HG03558 (cell line): ENCODE data around the gene PARL.

Experiments
- ATAC-seq: cut with Tn5 transposase; IDR thresholded peaks from one replicate; pipeline ENCODE4 v1.9.1; 2021; ENCODE audit warnings: moderate number of reproducible peaks; ENCODE audit not compliant: unreplicated experiment; ENCODE audit errors: extremely low read depth

The PARL gene

GRCh38 chr3:183822631-183823030, 62.0 kb downstream of the PARL start:
- no peak for ATAC-seq

DNA sequence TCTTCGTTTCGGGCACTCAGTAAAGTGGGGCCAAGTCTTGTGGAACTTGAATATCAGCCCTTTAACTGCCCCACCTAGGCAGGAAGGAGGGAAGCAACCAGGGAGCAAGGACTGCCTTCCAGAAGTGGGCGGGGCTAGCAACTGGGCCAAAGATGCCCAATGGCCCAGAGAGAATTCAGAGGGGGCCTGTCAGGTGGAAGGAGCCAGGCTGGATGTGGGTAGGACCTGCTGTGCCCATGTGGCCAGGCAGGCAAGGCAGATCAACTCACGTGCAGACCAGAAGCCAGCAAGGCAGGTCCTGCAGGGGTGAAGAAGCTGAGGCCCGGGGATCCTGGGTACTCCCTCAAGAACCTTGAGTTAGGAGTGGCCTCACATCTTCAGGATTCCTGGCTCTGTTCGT, 64.8 kb downstream of the PARL start:
- ATAC-seq: no peak

GRCh38 chr3:183818706-183819624, 65.7 kb downstream of the PARL start:
- ATAC-seq: no peak

GRCh38 chr3:183818041-183818620, 66.5 kb downstream of the PARL start:
- no peak for ATAC-seq

DNA sequence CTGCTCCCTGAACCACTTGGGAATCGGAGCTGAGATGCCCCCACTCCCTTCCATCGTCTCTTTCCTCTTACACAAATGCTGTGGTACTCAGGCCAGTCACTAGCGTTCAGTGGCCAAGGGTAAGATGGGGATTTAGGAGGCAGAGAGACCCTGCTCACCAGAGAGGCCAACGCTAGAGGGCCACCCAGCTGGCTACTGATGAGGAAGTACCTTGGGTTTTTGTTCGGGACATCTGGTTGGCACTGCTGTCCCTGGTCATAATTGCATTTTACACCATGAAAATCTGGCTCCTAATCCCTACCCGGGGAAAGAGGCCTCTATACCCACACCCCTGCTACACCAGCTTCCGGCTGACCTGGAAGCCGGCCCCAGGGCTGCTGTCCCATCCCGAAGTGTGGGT, 67.0 kb downstream of the PARL start:
- no peak for ATAC-seq

DNA sequence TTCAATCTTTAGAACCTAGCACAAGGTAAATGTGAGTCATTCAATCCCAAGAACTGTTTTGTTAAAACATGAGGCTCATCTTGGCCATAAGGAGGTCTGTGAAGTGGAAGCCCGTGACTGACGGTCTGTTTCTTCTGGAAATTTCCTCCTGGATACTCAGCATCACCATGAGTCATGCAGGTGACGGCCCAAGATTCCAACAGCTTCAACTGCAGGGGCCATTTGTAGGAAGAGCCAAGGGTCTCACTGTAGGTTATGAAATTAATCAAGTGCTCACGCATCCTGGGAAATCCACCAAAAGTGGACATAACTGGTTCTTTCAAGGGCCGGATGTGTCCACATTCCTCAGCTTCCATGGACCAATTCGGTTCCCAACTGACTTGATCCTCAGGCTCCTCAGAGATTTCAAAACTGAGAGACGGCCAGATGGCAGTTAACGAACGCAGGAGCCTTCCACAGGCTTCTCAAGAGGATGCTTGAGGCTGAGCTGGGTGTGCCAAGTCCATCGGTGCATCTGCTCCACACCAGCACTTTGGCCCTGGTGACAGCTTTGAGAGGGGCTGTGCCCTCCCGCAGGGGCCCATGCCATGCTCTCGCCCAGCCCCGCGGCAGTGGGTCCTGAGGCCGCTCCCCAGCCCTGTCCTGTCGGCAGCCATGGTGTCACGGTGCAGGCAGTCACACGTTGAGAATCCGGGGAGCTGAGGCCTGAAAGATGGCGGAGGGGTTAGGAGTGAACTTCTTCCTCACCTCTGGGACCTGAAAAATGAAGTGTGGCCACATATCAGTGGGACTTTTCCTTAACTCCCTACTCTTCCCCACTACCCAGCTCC, 67.8 kb downstream of the PARL start:
- ATAC-seq: no peak

GRCh38 chr3:183815951-183816475, 68.7 kb downstream of the PARL start:
- ATAC-seq: no peak

GRCh38 chr3:183815563-183815940, 69.1 kb downstream of the PARL start:
- no peak for ATAC-seq

DNA sequence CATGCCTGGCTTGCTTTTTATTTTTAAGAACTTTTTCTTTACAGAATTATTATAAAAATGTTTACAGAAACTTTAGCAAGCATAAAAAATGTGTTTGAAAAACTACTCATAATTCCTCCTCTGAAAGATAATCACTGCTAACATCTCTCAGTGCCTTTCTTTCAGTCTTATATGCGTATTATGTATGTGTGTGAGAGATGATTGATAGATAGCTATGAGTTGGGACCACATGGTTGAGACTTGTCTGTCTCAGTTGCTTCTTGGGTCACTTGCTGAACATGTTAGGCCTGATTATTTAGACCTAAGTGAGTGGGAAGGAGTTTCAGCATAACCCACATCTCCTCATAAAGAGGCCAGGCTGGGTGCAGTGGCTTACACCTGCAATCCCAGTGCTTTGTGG, 70.4 kb downstream of the PARL start:
- ATAC-seq: no peak

DNA sequence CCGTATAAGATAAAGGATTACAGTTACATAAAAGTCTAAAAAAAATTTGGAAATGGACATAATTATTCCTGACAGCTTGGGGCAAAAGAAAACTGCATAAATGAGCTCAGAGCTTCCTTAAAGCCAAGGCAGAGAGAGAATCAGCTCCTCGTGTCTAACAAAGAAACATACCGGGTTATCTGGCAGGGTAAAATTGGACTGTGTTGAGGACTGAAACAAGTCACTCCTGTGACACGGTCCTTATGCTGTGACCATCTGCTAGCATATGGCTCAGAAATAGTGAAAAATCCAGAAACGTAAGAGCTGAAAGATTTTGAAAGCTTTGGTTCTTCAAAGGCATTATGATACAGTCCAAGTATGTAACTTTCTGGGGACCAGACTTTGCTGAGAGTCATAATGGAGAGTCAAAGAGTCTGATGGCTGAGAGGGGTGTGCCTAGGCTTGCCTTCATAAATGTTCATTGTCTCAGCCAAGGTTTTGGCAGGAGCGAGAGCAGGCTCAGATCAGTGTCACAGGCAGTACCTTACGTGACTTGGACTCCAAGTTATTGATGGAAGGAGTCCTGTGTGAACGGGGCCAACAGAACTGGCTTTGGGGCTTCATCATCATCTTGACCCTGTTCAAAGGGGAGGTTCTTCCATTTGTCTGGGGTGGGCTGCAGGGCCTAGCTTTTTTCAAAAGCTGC, 71.8 kb downstream of the PARL start:
- ATAC-seq: no peak

GRCh38 chr3:183811638-183812037, 73.0 kb downstream of the PARL start:
- ATAC-seq: no peak

DNA sequence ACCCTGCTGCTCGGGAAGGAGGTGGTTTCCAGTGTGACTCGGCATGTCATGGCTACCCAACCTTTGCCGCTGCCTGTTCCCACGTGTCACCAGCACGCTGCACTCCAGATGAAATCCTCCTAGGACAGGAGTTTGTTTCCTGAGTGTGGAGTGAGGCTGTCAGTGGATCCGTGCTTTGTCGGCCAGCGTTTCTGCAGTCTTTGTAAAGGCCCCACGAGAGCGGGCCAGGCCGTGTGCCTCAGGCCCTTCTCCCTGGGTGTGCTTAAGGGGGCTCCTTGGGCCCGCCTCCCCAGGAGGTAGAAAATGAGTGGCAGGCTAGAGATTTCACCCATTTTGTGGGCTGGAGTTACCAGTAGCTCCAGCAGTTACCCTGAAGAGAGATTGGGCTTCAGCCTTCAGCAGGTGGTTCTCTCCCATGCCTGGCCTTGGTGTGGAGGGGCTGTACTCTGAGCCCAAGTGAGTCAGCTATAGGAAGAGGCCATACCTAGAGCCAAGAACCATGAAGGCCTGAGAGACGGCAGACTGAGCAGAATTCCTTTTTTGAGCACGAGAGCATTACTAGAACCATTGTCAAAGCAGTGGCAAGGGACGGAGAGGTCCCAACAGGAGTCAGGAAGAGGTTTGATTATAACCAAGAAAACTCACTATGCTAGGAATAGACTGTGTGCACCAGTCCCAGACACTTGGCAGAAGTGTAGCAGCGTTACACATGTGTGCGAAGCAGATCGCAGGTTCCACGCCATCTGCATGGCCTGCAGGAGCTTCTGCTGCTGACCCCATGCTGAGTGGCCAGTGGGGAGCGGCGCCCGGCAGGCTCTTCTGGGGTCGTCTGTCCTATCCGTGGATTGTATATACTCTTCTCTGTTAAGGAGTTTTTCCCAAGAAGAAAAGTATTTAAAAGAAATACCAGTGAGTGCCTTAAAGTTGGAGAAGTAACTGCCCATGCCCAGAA, 73.8 kb downstream of the PARL start:
- ATAC-seq: no peak

GRCh38 chr3:183809270-183809669, 75.4 kb downstream of the PARL start:
- ATAC-seq: no peak

- ATAC-seq: no peak
Observed at GRCh38 chr3:183808355-183808754, 76.3 kb downstream of the PARL start.

DNA sequence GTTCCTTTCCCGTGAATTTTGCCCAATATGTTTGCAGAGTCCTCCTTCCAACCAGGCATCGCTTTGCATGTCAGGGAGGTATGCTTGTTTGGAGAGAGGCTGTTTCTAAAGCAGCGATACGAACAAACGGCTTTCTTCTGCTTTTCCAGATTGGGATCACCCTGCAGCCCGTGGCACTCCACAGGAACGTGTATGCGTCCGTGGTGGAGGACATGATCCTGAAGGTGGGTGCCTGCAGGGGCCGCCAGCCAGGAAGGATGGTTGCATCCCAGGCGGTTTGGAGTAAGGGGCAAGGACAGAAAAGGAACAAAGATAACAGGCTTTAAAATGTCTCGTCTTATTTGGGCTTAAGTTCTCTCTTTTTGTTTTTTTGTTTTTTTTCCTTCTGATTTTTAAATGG, 76.8 kb downstream of the PARL start:
- no peak for ATAC-seq

GRCh38 chr3:183807209-183807728, 77.4 kb downstream of the PARL start:
- no peak for ATAC-seq

- no peak for ATAC-seq
Observed at GRCh38 chr3:183802989-183803388, 81.7 kb downstream of the PARL start.

DNA sequence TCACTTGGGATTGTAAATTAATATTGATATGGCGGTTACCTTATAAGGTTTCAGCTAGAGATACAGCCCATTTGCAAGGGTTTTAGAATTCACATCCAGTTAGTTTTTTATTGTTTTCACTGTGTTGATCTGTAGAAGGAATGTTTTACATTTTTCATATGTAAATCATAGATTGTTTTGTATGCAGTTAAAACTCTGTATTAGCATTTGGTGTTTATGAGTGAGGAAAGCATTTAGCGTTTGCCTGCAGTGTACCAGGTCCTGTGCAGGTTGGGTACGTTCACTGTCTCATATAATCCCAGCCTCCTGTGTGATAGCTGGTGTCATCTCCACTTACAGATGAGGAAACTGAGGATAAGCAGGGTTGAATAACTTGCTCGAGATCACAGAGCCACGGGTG, 83.1 kb downstream of the PARL start:
- no peak for ATAC-seq
